NCI-H187 treated with DMSO at 0.1 percent for 48 hours (cell line): Measurements from ENCODE around the gene C12orf60.

Experiments
- DNase-seq: peaks from one replicate; lab custom pipeline; 2025; lab: John Stamatoyannopoulos, UW

The C12orf60 gene

DNA sequence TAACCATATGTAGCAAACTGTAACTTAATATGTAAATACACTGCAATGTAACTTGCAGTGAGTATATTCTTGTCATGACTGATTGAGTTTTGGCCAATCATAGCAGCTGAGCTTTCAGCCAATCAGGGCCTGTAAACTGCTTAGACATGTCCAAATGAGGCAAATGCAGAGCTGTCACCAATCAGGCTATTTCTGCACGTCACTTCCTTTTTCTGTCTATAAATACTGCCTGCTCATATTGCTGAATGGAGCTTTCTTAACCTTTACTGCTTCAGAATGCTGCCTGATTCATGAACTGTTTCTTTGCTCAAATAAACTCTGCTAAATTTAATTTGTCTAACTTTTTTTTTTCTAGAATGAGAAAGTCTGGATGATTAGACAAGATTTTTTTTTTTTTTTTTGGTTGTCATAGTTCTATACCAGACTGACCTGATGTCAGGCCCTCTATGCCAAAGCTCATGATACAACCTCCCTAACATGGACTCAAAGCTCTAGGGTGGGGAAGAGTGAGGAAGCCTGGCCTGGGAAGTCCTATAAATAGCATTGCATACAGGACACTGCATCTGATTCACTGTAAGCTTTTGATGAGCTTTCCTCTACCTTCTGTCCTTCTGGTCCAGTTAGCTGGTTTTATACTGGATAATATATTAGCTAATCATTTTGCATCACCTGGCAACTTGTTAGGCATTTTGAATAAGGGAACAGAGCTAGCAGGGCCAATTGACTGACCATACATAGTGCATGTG is 70.1 kb downstream of the C12orf60 start:
- no peak for DNase-seq
